NOMO-1 treated with dmso at 0.1 percent for 144 hours (cell line): ENCODE data around the gene STARD10.

Experiments
- DNase-seq: peaks from one replicate; lab custom pipeline; 2025; ENCODE audit not compliant: unreplicated experiment; lab: John Stamatoyannopoulos, UW

Gene STARD10

GRCh38 chr11:72750086-72750485 is 43.8 kb downstream of the STARD10 start:
- DNase-seq, result no peak

- no peak for DNase-seq
Observed at GRCh38 chr11:72747289-72747855, 46.5 kb downstream of the STARD10 start.

- DNase-seq, result no peak
Observed at GRCh38 chr11:72746821-72747220, 47.0 kb downstream of the STARD10 start.

GRCh38 chr11:72745925-72746550 is 47.8 kb downstream of the STARD10 start:
- no peak for DNase-seq

GRCh38 chr11:72745511-72745910 is 48.3 kb downstream of the STARD10 start:
- DNase-seq, result no peak

GRCh38 chr11:72744474-72744873 is 49.4 kb downstream of the STARD10 start:
- no peak for DNase-seq

GRCh38 chr11:72743321-72744221 is 50.3 kb downstream of the STARD10 start:
- no peak for DNase-seq

GRCh38 chr11:72742513-72743320 is 51.1 kb downstream of the STARD10 start:
- DNase-seq, result no peak

GRCh38 chr11:72741849-72742512 is 51.9 kb downstream of the STARD10 start:
- DNase-seq, result no peak

- peak; percentile 57 for DNase-seq
Observed at GRCh38 chr11:72741429-72741833, 52.4 kb downstream of the STARD10 start.

- no peak for DNase-seq
Observed at GRCh38 chr11:72740562-72741428, 53.1 kb downstream of the STARD10 start.

GRCh38 chr11:72740060-72740424 is 53.8 kb downstream of the STARD10 start:
- DNase-seq, result no peak

GRCh38 chr11:72739240-72740059 is 54.4 kb downstream of the STARD10 start:
- no peak for DNase-seq

GRCh38 chr11:72738199-72739141 is 55.4 kb downstream of the STARD10 start:
- peak; percentile 71 for DNase-seq

GRCh38 chr11:72737336-72737735 is 56.5 kb downstream of the STARD10 start:
- DNase-seq, result no peak

- peak; percentile 85 for DNase-seq
Observed at GRCh38 chr11:72736452-72737069, 57.3 kb downstream of the STARD10 start.

GRCh38 chr11:72735495-72736027 is 58.3 kb downstream of the STARD10 start:
- DNase-seq, result no peak
